ENCODE data around the gene ATP1B3. TPM values are rescaled to one million over a fixed set of nuclear protein-coding genes. Genes with fewer than 3 reads are reported as not detected.
A peak's percentile ranks its signal among the peaks of the same experiment; 100 is the strongest.
"Not testable (repeated sequence)": the region's sequence is repeated elsewhere in the genome, so short reads cannot be mapped to it uniquely, and the experiment has no call there.

Gene ATP1B3
- total RNA-seq, 2 donors from 2014 or later: 13.2 to 28.0 TPM

GRCh38 chr3:141878326-141878725, 1.9 kb downstream of the ATP1B3 start:
- Histone ChIP-seq H3K36me3 (replicated peaks in 1 of 2; ENCODE audit: insufficient read depth in 1 of 2, low read depth in 2 of 2) (no peaks in the 10 kb centered on the region), H3K4me3 (no peak overlapping the region), H3K27me3 (no peaks in the 10 kb centered on the region), H3K9me3 (no peaks in the 10 kb centered on the region), H3K27ac (no peak overlapping the region), H3K4me1 (peaks cover 22% of the 10 kb centered on the region)
- whole genome bisulfite sequencing, 2 donors: 47 to 50% methylated on average over 1 of the region's 1 CpG
- no peak for DNase-seq
- intact Hi-C loops (cut with DNase I): no loop called here
- TF ChIP-seq, protein P1, sequence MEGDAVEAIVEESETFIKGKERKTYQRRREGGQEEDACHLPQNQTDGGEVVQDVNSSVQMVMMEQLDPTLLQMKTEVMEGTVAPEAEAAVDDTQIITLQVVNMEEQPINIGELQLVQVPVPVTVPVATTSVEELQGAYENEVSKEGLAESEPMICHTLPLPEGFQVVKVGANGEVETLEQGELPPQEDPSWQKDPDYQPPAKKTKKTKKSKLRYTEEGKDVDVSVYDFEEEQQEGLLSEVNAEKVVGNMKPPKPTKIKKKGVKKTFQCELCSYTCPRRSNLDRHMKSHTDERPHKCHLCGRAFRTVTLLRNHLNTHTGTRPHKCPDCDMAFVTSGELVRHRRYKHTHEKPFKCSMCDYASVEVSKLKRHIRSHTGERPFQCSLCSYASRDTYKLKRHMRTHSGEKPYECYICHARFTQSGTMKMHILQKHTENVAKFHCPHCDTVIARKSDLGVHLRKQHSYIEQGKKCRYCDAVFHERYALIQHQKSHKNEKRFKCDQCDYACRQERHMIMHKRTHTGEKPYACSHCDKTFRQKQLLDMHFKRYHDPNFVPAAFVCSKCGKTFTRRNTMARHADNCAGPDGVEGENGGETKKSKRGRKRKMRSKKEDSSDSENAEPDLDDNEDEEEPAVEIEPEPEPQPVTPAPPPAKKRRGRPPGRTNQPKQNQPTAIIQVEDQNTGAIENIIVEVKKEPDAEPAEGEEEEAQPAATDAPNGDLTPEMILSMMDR (IDR thresholded peaks at IDR 0.05): no peak
- TF ChIP-seq POLR2A (IDR thresholded peaks at IDR 0.05): no peak
- ATAC-seq: no peak

- Histone ChIP-seq H3K9me3 (no peaks in the 10 kb centered on the region), H3K27ac (peak overlapping the region in 1 of 4 donors; percentile 4), H3K36me3 (replicated peaks in 1 of 2; ENCODE audit: insufficient read depth in 1 of 2, low read depth in 2 of 2) (no peaks in the 10 kb centered on the region), H3K27me3 (no peaks in the 10 kb centered on the region), H3K4me1 (peaks cover 22% of the 10 kb centered on the region), H3K4me3 (no peak overlapping the region)
- TF ChIP-seq, protein P1 (IDR thresholded peaks at IDR 0.05): no peak
- TF ChIP-seq POLR2A (IDR thresholded peaks at IDR 0.05): no peak
- 90% methylated on average over 2 of the region's 2 CpGs for WGBS, 2 donors
- ATAC-seq (no peak), DNase-seq (no peak)
- intact Hi-C loops (cut with DNase I): no loop called here
Measured at GRCh38 chr3:141878817-141879216, 2.4 kb downstream of the ATP1B3 start.

DNA sequence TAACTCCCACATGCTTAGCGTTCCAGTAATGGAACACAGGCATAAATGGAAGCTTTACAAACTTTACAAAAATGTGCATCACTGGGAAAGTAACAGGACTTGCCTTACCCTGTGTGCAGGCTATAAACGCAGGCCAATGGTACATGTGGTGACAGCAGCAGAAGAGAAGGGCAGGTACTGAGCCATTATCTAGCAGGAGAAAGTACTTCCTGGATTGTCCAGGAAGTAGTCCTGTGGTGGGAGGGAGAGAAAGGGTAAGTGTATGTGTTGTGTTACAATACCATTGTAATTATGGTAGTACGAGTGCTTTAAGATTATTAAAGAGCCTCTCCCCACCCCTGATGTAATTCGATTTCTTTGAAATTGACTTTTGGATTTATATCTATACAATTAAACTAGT, 5.3 kb downstream of the ATP1B3 start:
- ATAC-seq: no peak
- WGBS, 2 donors: 83 to 90% methylated on average over 4 of the region's 4 CpGs
- Histone ChIP-seq H3K9me3 (no peaks in the 10 kb centered on the region), H3K4me1 (peaks cover 16% of the 10 kb centered on the region), H3K4me3 (no peak overlapping the region), H3K36me3 (replicated peaks in 1 of 2; ENCODE audit: insufficient read depth in 1 of 2, low read depth in 2 of 2) (no peaks in the 10 kb centered on the region), H3K27ac (no peak overlapping the region), H3K27me3 (no peaks in the 10 kb centered on the region)
- DNase-seq: no peak
- intact Hi-C loops (cut with DNase I): no loop called here
- no peak for TF ChIP-seq POLR2A (IDR thresholded peaks at IDR 0.05)
- TF ChIP-seq, protein P1 (IDR thresholded peaks at IDR 0.05): no peak

- no peak for TF ChIP-seq POLR2A (IDR thresholded peaks at IDR 0.05)
- TF ChIP-seq, protein P1 (IDR thresholded peaks at IDR 0.05): no peak
- H3K27ac ChIP-seq: no peak overlapping the region
- H3K4me3 ChIP-seq: no peak overlapping the region
- no peak for DNase-seq
- no peaks in the 10 kb centered on the region for H3K36me3 ChIP-seq (replicated peaks in 1 of 2; ENCODE audit: insufficient read depth in 1 of 2, low read depth in 2 of 2)
- ATAC-seq: no peak
- no peaks in the 10 kb centered on the region for H3K27me3 ChIP-seq
- H3K9me3 ChIP-seq: no peaks in the 10 kb centered on the region
- intact Hi-C loops (cut with DNase I): no loop called here
- H3K4me1 ChIP-seq: no peaks in the 10 kb centered on the region
- WGBS, 2 donors: 83 to 96% methylated on average over 5 of the region's 5 CpGs
Measured at GRCh38 chr3:141887051-141887450, 10.6 kb downstream of the ATP1B3 start.

GRCh38 chr3:141888548-141888947, 12.1 kb downstream of the ATP1B3 start:
- DNase-seq; H3K36me3 ChIP-seq (replicated peaks in 1 of 2; ENCODE audit: insufficient read depth in 1 of 2, low read depth in 2 of 2); H3K27ac ChIP-seq; H3K4me3 ChIP-seq; intact Hi-C loops (cut with DNase I); H3K9me3 ChIP-seq; H3K4me1 ChIP-seq; H3K27me3 ChIP-seq; ATAC-seq: not testable (repeated sequence)
- 76 to 98% methylated on average over 3 of the region's 3 CpGs for WGBS, 2 donors
